ENCODE data around the gene UGT1A6.

The UGT1A6 gene

GRCh38 chr2:233822101-233822771 lies 129.5 kb downstream of the UGT1A6 start:
- DNase-seq, result no peak

Measured in NCI-H1694 (cell line).